BJ (cell line): Measurements from ENCODE around the gene CRABP2. TPM values are rescaled to one million over a fixed set of nuclear protein-coding genes. Genes with fewer than 3 reads are reported as not detected.

Source experiments
- CTCF ChIA-PET: fragments of 350-600 bp; formaldehyde crosslinking; extraction: SDS; loops from one replicate; lab custom pipeline; 2021; ENCODE audit warnings: antibody characterized with exemption, inconsistent platforms; lab: Yijun Ruan, JAX
- POLR2A ChIA-PET: fragments of 300-600 bp; sonication (Branson Sonifier 250); formaldehyde crosslinking; extraction: SDS; loops from one replicate; lab custom pipeline; 2021; ENCODE audit warnings: antibody characterized with exemption; lab: Charles Lee
- DNase-seq: peaks from one replicate; pipeline ENCODE4 v3.0.0-alpha.2; 2011; ENCODE audit warnings: low read depth
- H3K27me3 ChIP-seq: 2 replicates; pipeline ENCODE4 v1.6.0; 2011; ENCODE audit warnings: low read length; ENCODE audit not compliant: control insufficient read depth, insufficient read depth
- H3K36me3 ChIP-seq: 2 replicates; pipeline ENCODE4 v1.5.1; 2011; ENCODE audit warnings: low read length; ENCODE audit not compliant: control insufficient read depth, insufficient read depth
- H3K4me3 ChIP-seq: 2 replicates; pipeline ENCODE4 v1.5.1; 2011; ENCODE audit warnings: low read depth, mild to moderate bottlenecking, control low read depth, low read length
- CTCF ChIP-seq: IDR thresholded peaks from 2 replicates; pipeline ENCODE4 v1.5.1; 2011; ENCODE audit warnings: low read depth, mild to moderate bottlenecking, control low read depth, inconsistent platforms, low read length, moderate library complexity; ENCODE audit not compliant: insufficient read depth
- polyA plus RNA-seq: library from polyadenylated mRNA; depleted of rRNA; stranded (reverse); fragments of >200 nt; gene quantifications from 2 replicates; pipeline ENCODE4 v1.2.3, GENCODE V29; 2011

Gene CRABP2
- polyA plus RNA-seq, 1 experiment, result 75.9 TPM

DNA sequence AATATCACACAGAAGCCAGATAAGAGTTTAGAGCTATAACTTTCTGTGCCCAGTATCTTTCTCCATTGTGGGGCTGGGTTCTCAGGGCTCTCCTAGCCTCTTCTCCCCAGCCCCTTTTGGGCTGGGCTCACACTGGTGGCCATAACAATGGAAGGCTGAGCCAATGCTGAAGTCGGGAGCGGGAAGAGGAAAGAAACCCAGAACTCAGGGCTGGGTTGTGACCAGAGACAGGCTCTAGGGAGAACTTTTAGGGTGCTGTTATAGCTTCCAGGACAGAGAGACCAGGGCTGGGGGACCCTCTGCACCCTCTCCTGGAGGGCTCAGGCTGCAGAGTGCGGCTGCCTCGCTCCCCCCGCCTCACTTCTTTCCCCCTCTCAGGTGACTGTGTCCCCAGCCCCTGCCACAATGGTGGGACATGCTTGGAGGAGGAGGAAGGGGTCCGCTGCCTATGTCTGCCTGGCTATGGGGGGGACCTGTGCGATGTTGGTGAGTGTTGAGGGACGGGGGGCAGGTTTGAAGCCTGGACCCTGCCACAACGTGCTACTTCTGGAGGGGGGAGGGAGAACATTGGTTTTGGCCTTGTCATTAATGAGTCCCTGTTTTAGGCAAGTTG, 49.4 kb downstream of the CRABP2 start:
- TF ChIP-seq CTCF, result no peak
- no peak for DNase-seq
- Histone ChIP-seq H3K36me3 (no peaks in the 10 kb centered on the region), H3K27me3 (peaks cover 24% of the 10 kb centered on the region), H3K4me3 (no peak overlapping the region)
- ChIA-PET CTCF (interaction anchor here (0.6 to 18.8 kb wide), 10 partner anchors 8 to 270 kb away, joined by 3 to 548 read pairs (median 6); partner anchors contain the start of genes HAPLN2 and NES), POLR2A (no interaction called here)

DNA sequence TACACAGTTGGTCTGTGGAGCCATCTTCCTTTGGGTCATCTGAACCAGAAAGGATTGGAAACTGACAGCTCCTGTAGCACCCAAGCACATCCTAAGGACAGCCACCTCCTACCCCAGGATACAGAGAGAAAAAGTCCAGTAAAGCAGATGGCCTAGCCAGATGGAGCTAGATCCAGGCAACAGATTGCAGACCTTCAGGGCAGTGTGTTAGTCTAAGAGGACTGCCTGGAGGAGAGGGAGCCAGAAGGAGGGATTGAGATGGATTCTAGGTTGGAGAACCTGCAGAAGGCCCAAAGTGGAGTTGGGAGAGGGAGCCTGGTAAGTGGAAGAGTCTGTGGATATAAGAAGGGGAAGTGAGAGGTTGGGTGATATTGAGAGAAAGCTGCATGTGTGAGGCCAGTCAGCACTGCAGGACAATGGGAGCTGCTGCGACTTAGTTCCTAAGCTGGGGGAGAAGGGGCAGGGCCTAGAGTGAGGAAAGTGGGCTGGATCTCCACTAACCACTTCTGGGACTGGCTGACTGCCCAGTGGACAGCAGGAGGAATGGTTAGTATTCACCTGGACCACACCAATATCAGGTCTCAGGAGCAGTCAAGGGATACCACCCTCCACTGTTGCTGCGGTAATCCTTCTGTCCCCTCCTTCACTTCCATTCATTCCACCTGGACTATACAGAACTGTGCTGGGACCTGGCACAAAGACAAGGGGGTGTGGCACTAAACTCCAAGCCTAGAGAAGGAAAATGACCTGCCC, 50.1 kb downstream of the CRABP2 start:
- no peak for DNase-seq
- Histone ChIP-seq H3K4me3 (no peak overlapping the region), H3K27me3 (peaks cover 24% of the 10 kb centered on the region), H3K36me3 (no peaks in the 10 kb centered on the region)
- TF ChIP-seq CTCF, result no peak
- POLR2A ChIA-PET, result no interaction called here
- CTCF ChIA-PET, result interaction anchor here (1.0 to 18.8 kb wide), 6 partner anchors 10 to 270 kb away, joined by 4 to 548 read pairs (median 6); partner anchors contain the start of genes HAPLN2 and NES

DNA sequence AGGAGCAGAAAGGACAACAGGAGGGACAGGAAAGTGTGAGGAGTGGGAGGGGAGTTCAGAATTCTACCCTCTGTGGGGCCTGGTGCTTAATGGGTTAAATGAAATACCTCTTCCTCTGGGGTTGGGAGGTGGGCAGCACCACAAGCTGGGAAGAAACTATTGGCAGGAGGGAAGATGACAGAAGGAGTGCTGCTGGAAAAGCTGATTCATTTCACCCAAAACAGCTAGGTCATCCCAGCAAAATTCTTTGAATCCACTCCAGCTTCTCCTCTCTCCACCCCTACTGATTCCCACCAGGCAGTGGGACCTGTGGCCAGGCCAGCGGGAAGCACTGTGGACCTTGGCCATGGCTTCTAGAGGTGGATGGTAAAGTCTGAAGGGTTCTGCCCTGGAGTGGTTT, 50.7 kb downstream of the CRABP2 start:
- no peaks in the 10 kb centered on the region for H3K36me3 ChIP-seq
- TF ChIP-seq CTCF, result no peak
- no peak overlapping the region for H3K4me3 ChIP-seq
- POLR2A ChIA-PET, result no interaction called here
- peaks cover 24% of the 10 kb centered on the region for H3K27me3 ChIP-seq
- DNase-seq, result no peak
- CTCF ChIA-PET, result interaction anchor here (2.0 to 18.8 kb wide), 4 partner anchors 12 to 28 kb away, joined by 5 to 548 read pairs (median 132); partner anchors contain the start of genes HAPLN2 and NES

- DNase-seq, result no peak
- H3K27me3 ChIP-seq, result peaks cover 36% of the 10 kb centered on the region
- no peak for TF ChIP-seq CTCF
- H3K4me3 ChIP-seq, result no peak overlapping the region
- POLR2A ChIA-PET, result no interaction called here
- CTCF ChIA-PET, result interaction anchor here (0.6 to 3.1 kb wide), 5 partner anchors 18 to 54 kb away, joined by 3 to 13 read pairs (median 4); no protein-coding TSS in a partner anchor
- H3K36me3 ChIP-seq, result no peaks in the 10 kb centered on the region
Observed at GRCh38 chr1:156652992-156653355, 52.4 kb downstream of the CRABP2 start.
